SU-DHL-6 (cell line): ENCODE data around the gene GID4.

Source experiments
- H2AFZ ChIP-seq: fragments of 200-600 bp; sonication (generic); 2 replicates; pipeline ENCODE4 v1.6.1; 2014; ENCODE audit warnings: low read depth, mild to moderate bottlenecking, moderate library complexity, mixed read lengths, antibody characterized with exemption, low read length; ENCODE audit not compliant: severe bottlenecking
- H3F3A ChIP-seq: fragments of 200-600 bp; shearing (Covaris generic); 2 replicates; pipeline ENCODE4 v1.6.0; 2016; ENCODE audit warnings: antibody characterized with exemption, mild to moderate bottlenecking; ENCODE audit not compliant: insufficient read depth
- H3K27ac ChIP-seq: fragments of 200-600 bp; sonication (generic); 2 replicates; pipeline ENCODE4 v1.5.1; 2016; ENCODE audit warnings: low read depth, mild to moderate bottlenecking, low read length, moderate library complexity, mixed read lengths
- H3K27me3 ChIP-seq: fragments of 200-600 bp; sonication (generic), shearing (Covaris generic); 2 replicates; pipeline ENCODE4 v1.6.0; 2014; ENCODE audit warnings: mild to moderate bottlenecking, low read length
- H3K36me3 ChIP-seq: fragments of 200-600 bp; sonication (generic); 2 replicates; pipeline ENCODE4 v1.6.1; 2014; ENCODE audit warnings: mild to moderate bottlenecking, low read length, mixed read lengths
- H3K4me2 ChIP-seq: fragments of 300-600, 200-600 bp; shearing (Covaris generic), sonication (generic); 2 replicates; pipeline ENCODE4 v1.6.0; 2014; ENCODE audit warnings: low read length, low read depth, mild to moderate bottlenecking; ENCODE audit not compliant: poor library complexity, severe bottlenecking
- H3K4me3 ChIP-seq: fragments of 200-600 bp; sonication (generic); 2 replicates; pipeline ENCODE4 v1.5.1; 2014; ENCODE audit warnings: antibody characterized with exemption, low read length, mild to moderate bottlenecking, mixed read lengths; ENCODE audit not compliant: insufficient read depth, poor library complexity, severe bottlenecking
- H3K79me2 ChIP-seq: fragments of 200-600 bp; sonication (generic); 2 replicates; pipeline ENCODE4 v1.6.1; 2014; ENCODE audit warnings: mild to moderate bottlenecking, low read length, moderate library complexity; ENCODE audit not compliant: insufficient read depth
- H3K9ac ChIP-seq: fragments of 200-600 bp; sonication (generic); 2 replicates; pipeline ENCODE4 v1.7.0; 2014; ENCODE audit warnings: mild to moderate bottlenecking, low read length
- H3K9me2 ChIP-seq: fragments of 200-600 bp; sonication (generic); replicated peaks from 2 replicates; pipeline ENCODE4 v1.6.1; 2014; ENCODE audit warnings: low read length; ENCODE audit not compliant: insufficient read depth
- H3K9me3 ChIP-seq: fragments of 200-600 bp; sonication (generic); 2 replicates; pipeline ENCODE4 v1.6.1; 2014; ENCODE audit warnings: low read length, mixed read lengths; ENCODE audit not compliant: insufficient read depth
- H4K20me1 ChIP-seq: fragments of 200-600 bp; sonication (generic); 2 replicates; pipeline ENCODE4 v1.6.1; 2014; ENCODE audit warnings: low read depth, mild to moderate bottlenecking, antibody characterized with exemption, low read length, moderate library complexity, mixed read lengths
- EZH2phosphoT487 ChIP-seq: fragments of 200-600 bp; sonication (generic), shearing (Covaris generic); conservative IDR thresholded peaks from 2 replicates; pipeline ENCODE4 v1.6.1; 2018; ENCODE audit warnings: mild to moderate bottlenecking, antibody characterized with exemption, low read length, moderate library complexity, mixed read lengths
- TF ChIP-seq, protein P1 (sequence below): fragments of 200-600 bp; sonication (generic); IDR thresholded peaks from one replicate; pipeline ENCODE4 v1.5.1; 2017; ENCODE audit warnings: antibody characterized with exemption, mild to moderate bottlenecking, low read length, moderate library complexity; ENCODE audit not compliant: insufficient read depth, poor library complexity, severe bottlenecking

Gene GID4

DNA sequence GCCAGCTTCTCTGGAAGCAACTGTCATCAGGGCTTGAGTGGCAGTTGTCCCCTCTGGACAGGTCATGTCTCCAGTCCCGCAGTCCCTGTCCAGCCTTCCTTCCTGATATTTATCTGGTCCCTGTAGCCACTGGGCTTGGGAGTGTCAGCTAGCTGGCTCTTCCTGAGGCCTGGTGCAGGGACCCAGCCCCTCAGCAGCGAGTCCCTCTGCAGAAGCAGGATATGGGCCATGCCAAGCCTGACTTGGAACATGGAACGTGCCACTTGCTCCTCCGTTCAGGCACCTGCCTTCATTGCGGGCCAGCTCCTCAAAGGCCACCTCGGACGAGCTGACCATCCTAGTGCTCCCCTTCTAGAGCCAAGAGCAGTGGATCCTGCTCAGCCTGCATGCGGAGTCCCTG is 40.3 kb upstream of the GID4 start:
- Histone ChIP-seq H2AFZ (no peak overlapping the region), H4K20me1 (no peaks in the 10 kb centered on the region), H3K27ac (no peak overlapping the region), H3K79me2 (no peaks in the 10 kb centered on the region), H3K36me3 (no peaks in the 10 kb centered on the region), H3K27me3 (no peaks in the 10 kb centered on the region), H3K9me2 (no peaks in the 10 kb centered on the region), H3F3A (no peaks in the 10 kb centered on the region), H3K9ac (no peak overlapping the region), H3K4me2 (no peak overlapping the region), H3K9me3 (no peaks in the 10 kb centered on the region), H3K4me3 (no peak overlapping the region)
- TF ChIP-seq EZH2phosphoT487, result no peak
- TF ChIP-seq, protein P1, sequence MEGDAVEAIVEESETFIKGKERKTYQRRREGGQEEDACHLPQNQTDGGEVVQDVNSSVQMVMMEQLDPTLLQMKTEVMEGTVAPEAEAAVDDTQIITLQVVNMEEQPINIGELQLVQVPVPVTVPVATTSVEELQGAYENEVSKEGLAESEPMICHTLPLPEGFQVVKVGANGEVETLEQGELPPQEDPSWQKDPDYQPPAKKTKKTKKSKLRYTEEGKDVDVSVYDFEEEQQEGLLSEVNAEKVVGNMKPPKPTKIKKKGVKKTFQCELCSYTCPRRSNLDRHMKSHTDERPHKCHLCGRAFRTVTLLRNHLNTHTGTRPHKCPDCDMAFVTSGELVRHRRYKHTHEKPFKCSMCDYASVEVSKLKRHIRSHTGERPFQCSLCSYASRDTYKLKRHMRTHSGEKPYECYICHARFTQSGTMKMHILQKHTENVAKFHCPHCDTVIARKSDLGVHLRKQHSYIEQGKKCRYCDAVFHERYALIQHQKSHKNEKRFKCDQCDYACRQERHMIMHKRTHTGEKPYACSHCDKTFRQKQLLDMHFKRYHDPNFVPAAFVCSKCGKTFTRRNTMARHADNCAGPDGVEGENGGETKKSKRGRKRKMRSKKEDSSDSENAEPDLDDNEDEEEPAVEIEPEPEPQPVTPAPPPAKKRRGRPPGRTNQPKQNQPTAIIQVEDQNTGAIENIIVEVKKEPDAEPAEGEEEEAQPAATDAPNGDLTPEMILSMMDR, result no peak

DNA sequence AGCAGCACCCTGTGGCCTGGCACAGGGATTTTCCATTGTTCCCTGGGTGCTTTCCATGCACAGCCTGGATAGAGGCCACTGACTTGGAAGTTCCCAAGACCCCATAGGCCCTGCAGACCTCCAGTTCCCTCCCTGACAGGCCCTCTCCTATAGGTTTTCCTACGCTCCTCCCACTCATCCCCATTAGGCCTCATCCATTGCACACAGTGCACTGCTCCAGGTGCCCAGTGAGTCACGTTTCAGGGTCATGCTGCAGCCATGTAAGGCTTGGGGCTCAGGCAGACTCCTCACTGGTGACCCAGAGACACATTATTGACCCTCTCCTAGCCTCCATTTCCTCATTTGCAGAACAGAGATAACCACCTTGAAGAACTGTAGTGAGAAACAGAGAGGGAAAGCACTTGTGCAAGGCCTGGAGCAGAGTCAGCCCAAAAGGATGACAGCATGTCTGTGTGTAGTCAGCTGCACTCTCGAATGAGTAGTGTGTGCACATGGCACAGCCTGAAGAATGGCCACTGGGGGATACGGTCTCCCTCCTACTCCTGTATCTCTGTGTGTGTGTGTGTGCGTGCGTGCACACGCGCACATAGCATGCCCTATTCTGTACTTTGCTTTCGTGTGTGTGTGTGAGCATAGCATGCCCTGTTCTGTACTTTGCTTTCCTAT is 39.7 kb upstream of the GID4 start:
- H3K9me2 ChIP-seq, result no peaks in the 10 kb centered on the region
- H3K79me2 ChIP-seq, result no peaks in the 10 kb centered on the region
- H3K4me2 ChIP-seq, result no peak overlapping the region
- no peak overlapping the region for H2AFZ ChIP-seq
- H4K20me1 ChIP-seq, result no peaks in the 10 kb centered on the region
- H3K27ac ChIP-seq, result no peak overlapping the region
- no peaks in the 10 kb centered on the region for H3F3A ChIP-seq
- no peaks in the 10 kb centered on the region for H3K27me3 ChIP-seq
- TF ChIP-seq EZH2phosphoT487, result no peak
- TF ChIP-seq, protein P1, result no peak
- H3K9ac ChIP-seq, result no peak overlapping the region
- no peak overlapping the region for H3K4me3 ChIP-seq
- no peaks in the 10 kb centered on the region for H3K36me3 ChIP-seq
- H3K9me3 ChIP-seq, result no peaks in the 10 kb centered on the region

DNA sequence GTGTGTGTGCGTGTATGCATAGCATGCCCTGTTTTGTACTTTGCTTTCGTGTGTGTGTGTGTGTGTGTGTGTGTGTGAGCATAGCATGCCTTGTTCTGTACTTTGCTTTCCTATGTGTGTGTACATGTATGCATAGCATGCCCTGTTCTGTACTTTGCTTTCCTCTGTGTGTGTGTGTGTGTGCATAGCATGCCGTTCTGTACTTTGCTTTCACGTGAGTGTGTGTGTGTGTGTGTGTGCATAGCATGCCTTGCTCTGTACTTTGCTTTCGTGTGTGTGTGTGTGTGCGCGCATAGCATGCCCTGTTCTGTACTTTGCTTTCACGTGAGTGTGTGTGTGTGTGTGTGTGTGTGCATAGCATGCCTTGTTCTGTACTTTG is 39.2 kb upstream of the GID4 start:
- Histone ChIP-seq H3K4me2 (no peak overlapping the region), H3F3A (no peaks in the 10 kb centered on the region), H2AFZ (no peak overlapping the region), H3K9me3 (no peaks in the 10 kb centered on the region), H3K4me3 (no peak overlapping the region), H3K27me3 (no peaks in the 10 kb centered on the region), H3K79me2 (no peaks in the 10 kb centered on the region), H3K9me2 (no peaks in the 10 kb centered on the region), H3K9ac (no peak overlapping the region), H3K27ac (no peak overlapping the region), H4K20me1 (no peaks in the 10 kb centered on the region), H3K36me3 (no peaks in the 10 kb centered on the region)
- TF ChIP-seq EZH2phosphoT487, result no peak
- TF ChIP-seq, protein P1, result no peak

DNA sequence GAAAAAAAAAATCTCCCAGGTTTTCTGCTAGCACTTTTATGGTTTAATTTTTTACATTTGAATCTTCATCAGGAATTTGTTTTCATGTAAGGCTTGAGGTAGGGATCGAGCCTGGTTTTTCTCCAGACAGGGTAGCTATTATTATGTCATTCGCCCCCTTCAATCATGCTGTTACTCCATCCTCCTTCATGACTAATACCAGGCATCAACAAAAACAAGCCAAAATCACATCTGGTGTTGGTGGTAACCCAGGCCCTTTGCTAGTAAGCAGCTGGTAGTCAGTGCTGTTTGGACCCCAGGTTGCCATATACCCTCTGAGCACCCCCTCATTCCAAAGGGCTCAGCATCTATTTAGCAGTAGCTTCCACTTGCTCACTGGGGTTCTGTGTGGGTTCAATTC is 37.0 kb upstream of the GID4 start:
- Histone ChIP-seq H3K27ac (no peak overlapping the region), H2AFZ (no peak overlapping the region), H3K4me3 (no peak overlapping the region), H3K9me3 (no peaks in the 10 kb centered on the region), H3K9ac (no peak overlapping the region), H3K79me2 (no peaks in the 10 kb centered on the region), H3K4me2 (no peak overlapping the region), H3F3A (no peaks in the 10 kb centered on the region), H3K27me3 (no peaks in the 10 kb centered on the region), H3K36me3 (no peaks in the 10 kb centered on the region), H3K9me2 (no peaks in the 10 kb centered on the region), H4K20me1 (no peaks in the 10 kb centered on the region)
- no peak for TF ChIP-seq EZH2phosphoT487
- TF ChIP-seq, protein P1, result no peak
